NOMO-1 (cell line): ENCODE data around the gene TRABD2B.

ENCODE experiments used
- DNase-seq, 2 experiments: peaks; one replicate each; lab custom pipeline; 2025; ENCODE audit not compliant: unreplicated experiment in 2 of 2; lab: John Stamatoyannopoulos, UW

Gene TRABD2B

DNA sequence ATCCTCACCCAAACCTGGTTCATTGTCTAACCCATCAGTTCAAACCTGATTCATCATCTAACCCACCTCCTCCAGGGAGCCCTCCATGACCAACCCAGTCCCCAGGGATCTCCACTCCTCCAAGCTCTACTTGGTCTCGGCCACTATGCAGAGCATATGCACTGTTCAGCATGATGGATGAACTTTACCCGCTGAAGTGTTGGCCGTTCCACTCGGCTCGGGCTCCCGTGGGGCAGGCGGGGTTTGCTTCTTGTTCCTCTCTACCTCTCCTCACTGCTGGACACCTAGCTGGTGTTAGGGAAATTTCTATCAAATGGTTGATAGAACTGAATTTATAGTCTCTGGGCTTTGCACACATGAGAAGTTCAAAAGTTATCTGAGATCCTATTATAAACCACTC is 111.0 kb downstream of the TRABD2B start:
- no peak for DNase-seq

- DNase-seq = no peak
Measured at GRCh38 chr1:47885062-47885830, 111.9 kb downstream of the TRABD2B start.

GRCh38 chr1:47883963-47884362 is 113.2 kb downstream of the TRABD2B start:
- DNase-seq = no peak

- no peak for DNase-seq
Measured at GRCh38 chr1:47881505-47882442, 115.4 kb downstream of the TRABD2B start.

- no peak for DNase-seq
Measured at GRCh38 chr1:47876587-47876963, 120.6 kb downstream of the TRABD2B start.

DNA sequence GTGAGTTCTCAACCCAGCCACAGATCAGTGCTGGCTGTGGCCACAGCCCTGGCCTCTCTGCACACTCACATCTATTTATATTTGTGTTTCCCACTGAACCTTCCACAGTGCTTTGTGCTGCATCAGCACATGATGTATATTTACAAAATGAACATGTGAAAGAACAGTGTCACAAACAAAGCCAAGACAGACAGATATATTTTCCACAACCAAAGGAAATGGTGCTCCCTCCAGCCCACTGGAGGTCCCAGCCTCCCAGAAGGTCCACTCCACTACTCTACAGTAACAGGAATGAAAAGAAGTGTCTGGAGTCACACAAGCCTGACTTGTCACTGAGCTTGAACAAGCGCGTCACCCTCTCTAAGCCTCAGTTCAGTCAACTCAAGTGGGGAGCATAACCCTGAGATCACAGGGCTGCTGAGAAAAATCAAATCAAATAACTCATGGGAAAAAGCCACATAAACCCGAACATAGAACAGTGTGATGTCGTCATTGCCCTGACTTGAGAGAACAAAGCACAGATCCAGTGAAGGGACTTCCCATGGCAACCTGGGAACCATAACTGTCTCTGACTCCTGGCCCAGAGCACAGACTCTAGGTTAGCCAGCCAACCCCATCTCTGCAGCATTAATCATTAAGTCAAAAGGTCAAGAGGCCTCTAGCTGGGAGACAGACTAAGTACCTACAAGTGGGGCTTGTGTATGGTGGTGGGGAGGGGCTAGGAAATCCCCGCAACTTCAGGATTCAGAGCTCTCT is 121.2 kb downstream of the TRABD2B start:
- DNase-seq = no peak

- DNase-seq = no peak
Measured at GRCh38 chr1:47875036-47875435, 122.1 kb downstream of the TRABD2B start.

DNA sequence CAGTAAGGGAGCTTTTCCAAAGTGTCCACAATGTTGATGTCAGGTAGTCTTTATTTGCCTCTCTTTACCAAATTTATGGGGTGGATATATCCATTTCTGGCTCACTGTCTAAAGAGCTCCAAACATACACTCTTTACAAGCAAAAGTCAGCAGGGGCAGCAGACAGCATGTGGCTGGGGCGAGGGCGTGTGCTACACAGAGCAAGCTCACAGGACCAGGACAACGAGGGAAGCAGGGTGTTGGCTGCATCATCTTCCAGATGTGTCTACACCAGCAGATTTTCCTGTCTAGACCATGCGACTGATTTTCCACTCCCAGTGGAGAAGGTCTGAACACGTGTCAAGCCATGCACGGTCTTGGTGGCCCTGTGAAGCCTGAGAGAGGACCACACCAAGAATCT is 123.8 kb downstream of the TRABD2B start:
- DNase-seq = no peak

- no peak for DNase-seq
Measured at GRCh38 chr1:47872886-47873285, 124.3 kb downstream of the TRABD2B start.

GRCh38 chr1:47871799-47872353 is 125.3 kb downstream of the TRABD2B start:
- no peak for DNase-seq

DNA sequence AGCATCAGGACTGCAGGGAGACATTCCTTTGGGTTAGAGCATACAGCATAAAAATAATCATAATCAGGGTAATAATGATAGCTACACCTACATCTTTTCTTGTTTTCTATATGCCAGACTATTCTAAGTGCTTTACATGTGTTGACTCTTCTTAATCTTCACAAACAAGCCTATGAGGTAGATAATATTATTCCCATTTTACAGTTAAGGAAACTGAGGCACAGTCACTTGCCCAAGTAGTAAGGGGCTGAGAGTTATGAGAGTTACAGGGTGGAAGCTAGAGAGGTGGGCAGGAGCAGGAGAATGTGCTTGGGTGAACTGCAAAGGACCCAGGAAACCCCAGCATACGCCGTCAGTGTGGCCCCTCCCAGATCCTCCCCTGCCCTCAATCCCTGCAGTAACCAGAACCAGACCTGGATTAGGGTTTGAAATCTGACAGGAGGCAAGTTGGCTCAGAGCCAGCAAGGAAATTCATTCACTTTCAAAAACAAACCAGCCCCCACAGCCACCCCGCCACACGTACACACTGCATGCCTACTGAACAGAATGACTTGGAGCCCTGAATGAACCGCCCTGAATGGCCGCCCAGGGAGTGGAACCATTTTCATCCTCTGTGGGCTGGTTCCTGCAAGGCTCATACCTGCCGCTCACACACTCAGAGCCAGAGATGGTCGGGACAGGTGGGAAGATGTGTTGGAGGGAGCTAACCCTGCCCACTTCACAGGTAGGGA is 126.1 kb downstream of the TRABD2B start:
- no peak for DNase-seq

DNA sequence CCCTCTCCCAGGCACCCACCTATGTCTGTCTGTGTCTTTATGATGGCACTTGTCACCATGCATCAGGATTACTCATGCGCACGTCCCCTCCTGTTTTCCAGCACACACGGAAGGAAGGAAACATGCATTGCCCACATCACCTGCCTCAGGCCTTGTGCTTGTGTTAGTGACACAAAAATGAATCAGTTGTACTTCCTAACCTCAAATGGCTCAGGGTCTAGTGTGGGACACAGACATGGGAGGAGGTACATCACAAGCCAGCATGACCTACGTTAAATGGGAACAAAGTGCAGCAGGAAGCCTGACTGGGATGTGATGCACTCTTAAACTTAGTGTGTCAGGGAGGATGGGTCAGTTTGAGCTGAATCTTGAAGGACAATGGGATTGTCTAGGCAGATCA is 126.7 kb downstream of the TRABD2B start:
- DNase-seq = no peak

- DNase-seq = no peak
Measured at GRCh38 chr1:47868348-47868676, 128.9 kb downstream of the TRABD2B start.

- no peak for DNase-seq
Measured at GRCh38 chr1:47867438-47868347, 129.5 kb downstream of the TRABD2B start.

GRCh38 chr1:47866601-47867437 is 130.4 kb downstream of the TRABD2B start:
- no peak for DNase-seq

GRCh38 chr1:47865881-47866535 is 131.2 kb downstream of the TRABD2B start:
- no peak for DNase-seq

DNA sequence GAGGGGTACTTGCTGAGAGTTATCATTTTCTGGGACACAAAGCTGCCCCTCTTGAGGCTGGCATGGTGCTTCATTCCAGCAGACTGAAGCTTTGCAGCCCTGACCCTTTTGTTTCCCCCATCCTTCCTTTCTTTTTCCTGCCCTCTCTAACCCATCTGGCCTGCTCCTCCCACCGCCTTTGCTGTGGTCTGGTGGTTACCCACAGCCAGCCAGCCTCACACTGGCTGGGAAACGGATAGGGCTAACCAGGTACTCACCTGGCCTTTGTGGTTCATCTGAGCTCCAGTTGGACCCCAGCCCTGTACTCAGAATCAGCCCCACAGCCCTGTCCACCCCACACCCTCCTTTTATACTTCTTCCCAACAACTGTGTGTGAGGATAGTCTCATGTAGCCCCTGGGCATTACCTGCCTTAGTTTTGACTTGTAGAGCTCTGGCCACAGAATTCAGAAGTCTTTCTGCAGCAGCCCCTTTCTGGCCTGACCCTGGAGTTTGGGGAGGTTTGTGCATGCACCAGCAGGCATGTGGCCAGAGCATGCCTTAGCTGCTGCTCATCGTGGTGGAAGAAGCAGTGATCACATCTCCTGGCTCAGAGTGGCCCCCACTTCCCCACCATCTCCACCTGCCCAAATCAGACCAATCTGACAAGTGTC is 138.0 kb downstream of the TRABD2B start:
- no peak for DNase-seq
